ENCODE measurements around the gene OR52N4.

GRCh38 chr11:5713695-5714094 is 40.3 kb upstream of the OR52N4 start:
- TF ChIP-seq CTCF (IDR thresholded peaks at IDR 0.05 in 8 of 11, conservative IDR thresholded peaks at IDR 0.05 in 3 of 11) (no peak), POLR2A (IDR thresholded peaks at IDR 0.05) (no peak)
